Astrocyte of the spinal cord (primary cell): ENCODE data around the gene GPR183.

ENCODE experiments used
- DNase-seq: peaks from one replicate; pipeline ENCODE4 v3.0.0; 2011; ENCODE audit warnings: low read depth, low spot score
- H3K4me3 ChIP-seq: 2 replicates; pipeline ENCODE4 v1.5.1; 2011; ENCODE audit warnings: low read depth, mild to moderate bottlenecking, low read length, moderate library complexity
- in situ Hi-C: cut with HindIII; loops from 2 replicates; pipeline ENCODE4 v1.10.0; 2017; ENCODE audit warnings: low sequenced_read_pairs
- TF ChIP-seq, protein P1 (sequence below): IDR thresholded peaks from 2 replicates; pipeline ENCODE4 v1.5.1; 2012; ENCODE audit warnings: low read depth, mild to moderate bottlenecking, low read length, inconsistent platforms

The GPR183 gene

DNA sequence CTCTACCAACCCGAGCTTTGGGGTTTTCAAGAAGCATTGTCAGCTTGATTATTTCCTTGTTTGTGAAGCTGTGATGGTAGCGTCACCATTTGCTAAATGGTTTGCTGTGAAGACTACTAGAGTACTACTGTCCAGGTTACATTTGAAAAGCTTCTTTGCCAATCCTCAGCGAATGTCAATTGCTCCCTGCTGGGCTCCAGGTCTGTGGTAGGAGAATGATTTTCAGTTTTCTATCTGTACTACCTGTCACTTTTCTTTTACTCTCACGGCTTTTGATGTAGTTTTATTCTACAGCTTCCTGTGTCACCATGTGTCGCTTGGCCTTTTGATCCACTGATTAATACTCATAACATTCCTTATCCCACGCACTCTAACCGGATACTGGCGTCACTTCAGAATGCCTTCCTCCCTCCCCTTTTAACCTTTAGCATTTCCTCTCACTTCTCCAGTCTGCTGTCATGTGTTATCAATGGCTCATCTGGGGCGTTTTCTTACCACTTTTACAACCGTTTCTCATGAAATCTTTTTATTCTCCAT lies 7.5 kb upstream of the GPR183 start:
- in situ Hi-C loops, result no loop called here
- TF ChIP-seq, protein P1, sequence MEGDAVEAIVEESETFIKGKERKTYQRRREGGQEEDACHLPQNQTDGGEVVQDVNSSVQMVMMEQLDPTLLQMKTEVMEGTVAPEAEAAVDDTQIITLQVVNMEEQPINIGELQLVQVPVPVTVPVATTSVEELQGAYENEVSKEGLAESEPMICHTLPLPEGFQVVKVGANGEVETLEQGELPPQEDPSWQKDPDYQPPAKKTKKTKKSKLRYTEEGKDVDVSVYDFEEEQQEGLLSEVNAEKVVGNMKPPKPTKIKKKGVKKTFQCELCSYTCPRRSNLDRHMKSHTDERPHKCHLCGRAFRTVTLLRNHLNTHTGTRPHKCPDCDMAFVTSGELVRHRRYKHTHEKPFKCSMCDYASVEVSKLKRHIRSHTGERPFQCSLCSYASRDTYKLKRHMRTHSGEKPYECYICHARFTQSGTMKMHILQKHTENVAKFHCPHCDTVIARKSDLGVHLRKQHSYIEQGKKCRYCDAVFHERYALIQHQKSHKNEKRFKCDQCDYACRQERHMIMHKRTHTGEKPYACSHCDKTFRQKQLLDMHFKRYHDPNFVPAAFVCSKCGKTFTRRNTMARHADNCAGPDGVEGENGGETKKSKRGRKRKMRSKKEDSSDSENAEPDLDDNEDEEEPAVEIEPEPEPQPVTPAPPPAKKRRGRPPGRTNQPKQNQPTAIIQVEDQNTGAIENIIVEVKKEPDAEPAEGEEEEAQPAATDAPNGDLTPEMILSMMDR, result no peak

DNA sequence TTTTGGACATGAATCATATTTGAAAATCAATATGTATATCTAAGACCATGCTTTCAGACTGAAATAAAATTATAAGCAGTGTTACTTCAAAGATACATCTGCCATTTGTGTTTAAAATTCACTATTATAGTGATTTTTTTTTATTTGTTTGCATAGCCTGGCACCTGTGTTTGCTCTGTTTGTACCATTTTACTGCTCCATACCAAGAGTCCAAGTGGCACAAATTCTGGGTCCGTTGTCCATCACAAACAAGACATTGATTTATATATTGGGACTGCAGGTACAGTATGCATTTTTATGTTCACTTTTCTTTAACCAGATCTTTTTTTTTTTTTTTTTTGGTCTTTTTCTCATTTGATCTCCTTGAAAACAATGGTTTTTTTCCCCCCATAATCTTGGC lies 6.7 kb upstream of the GPR183 start:
- in situ Hi-C loops, result no loop called here
- no peak overlapping the region for H3K4me3 ChIP-seq
- no peak for DNase-seq
- TF ChIP-seq, protein P1, result no peak

More for the DNA sequence above, 7.5 kb upstream of the GPR183 start:
- peak; percentile 28 for DNase-seq
- H3K4me3 ChIP-seq, result no peak overlapping the region

DNA sequence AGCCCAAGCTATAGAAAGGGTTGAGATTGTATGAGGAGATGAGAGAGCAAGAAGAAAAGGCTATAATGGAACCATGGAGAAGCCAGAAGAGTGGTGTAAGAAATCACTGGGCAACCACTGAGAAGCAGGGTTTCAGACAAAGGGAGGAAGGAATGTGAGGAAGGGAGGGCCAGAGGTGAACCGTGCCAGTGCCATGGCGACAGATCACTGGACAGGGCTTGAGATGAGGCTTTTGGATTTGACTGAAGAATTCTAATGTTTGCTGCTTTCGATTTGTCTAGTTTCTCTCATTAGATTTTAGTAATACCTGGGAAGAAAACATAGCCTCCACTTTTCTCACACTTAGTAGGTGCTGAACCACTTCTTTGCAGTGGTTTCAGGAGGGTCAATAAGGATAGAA lies 6.3 kb upstream of the GPR183 start:
- TF ChIP-seq, protein P1, result no peak
- in situ Hi-C loops, result no loop called here
- H3K4me3 ChIP-seq, result no peak overlapping the region
- no peak for DNase-seq

DNA sequence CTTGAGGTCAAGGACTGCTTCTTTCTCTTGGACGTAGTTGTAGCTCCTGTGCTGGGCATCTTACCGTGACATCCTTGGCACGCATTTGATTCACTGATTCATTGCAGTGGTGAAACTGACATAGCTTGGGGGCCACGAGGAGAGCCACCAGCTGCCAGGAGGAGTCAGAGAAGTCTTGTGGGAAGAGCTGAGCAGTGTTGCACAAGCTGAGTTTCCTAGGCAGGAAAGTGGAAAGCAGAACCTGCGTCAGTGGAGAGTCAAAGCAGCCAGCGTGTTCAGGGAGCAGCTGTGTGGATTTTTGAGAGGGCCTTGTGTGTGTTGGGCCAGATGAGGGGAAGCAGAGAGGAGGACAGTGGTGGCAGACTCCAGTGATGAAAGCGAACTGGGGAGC lies 5.3 kb upstream of the GPR183 start:
- H3K4me3 ChIP-seq, result no peak overlapping the region
- in situ Hi-C loops, result no loop called here
- TF ChIP-seq, protein P1, result no peak
- peak; percentile 49 for DNase-seq

DNA sequence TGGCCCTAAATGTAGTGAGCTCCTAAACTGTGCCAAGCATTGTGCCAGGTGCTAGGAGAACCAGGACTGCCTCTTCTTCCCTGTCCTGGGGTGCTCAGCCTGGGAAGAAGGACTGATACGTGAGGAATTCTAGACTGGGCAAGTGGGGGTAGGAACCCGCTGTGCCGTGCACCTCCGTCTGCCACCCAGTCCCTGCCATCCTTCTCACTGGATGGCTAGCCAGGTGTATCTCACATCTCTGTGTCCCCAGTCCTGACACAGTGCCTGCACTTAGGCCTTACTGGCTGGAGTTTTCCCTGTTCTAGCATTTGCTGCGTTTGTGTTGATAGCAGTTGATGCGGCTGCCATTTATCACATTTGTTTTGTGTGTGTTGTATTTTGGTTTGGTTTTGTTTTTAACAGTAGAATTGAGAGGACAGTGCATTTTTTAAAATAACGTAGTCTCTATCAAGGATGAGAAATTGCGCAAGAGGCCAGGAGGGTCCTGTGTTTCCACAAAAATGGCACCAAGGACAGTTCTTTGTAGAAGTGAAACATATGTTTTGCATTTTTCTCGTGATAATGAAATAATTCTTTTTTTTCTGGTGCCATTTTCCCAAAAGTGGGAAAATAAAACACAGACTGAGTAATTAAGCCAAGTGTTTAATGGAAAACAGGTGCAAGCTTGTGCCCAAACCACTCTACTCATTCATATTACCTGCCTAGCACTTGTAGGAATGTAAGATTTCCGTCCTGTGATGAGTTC lies 4.7 kb upstream of the GPR183 start:
- no peak overlapping the region for H3K4me3 ChIP-seq
- TF ChIP-seq, protein P1, result no peak
- DNase-seq, result no peak
- in situ Hi-C loops, result no loop called here

DNA sequence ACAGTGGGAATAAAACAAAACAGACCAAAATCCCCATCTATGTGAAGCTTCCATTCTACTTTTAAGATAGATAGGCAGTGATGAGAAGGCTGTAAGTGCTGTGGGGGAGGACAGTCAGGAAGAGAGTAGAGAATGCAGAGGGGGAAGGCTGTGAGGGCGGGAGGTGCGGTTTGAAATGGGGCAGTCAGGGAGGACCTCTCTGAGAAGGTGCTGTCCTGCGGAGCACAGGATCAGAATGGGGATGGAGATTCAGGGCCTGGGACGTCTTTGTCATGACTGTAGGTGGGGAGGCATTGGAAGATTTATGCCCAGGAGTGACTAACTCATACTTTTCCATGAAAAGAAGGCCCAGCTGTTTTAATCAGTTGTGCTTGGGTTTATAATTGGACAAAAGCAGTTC lies 3.9 kb upstream of the GPR183 start:
- TF ChIP-seq, protein P1, result no peak
- DNase-seq, result peak; percentile 37
- H3K4me3 ChIP-seq, result no peak overlapping the region
- in situ Hi-C loops, result no loop called here
